Measurements from ENCODE around the gene PRTG. TPM values are rescaled to one million over a fixed set of nuclear protein-coding genes. Genes with fewer than 3 reads are reported as not detected.

PRTG gene
- total and polyA plus RNA-seq, 10 of the 15 experiments (the other 5 are each of a cell fraction or from before 2014, with no cell fraction given), result under 0.01 to 0.25 TPM; not detected in 8

DNA sequence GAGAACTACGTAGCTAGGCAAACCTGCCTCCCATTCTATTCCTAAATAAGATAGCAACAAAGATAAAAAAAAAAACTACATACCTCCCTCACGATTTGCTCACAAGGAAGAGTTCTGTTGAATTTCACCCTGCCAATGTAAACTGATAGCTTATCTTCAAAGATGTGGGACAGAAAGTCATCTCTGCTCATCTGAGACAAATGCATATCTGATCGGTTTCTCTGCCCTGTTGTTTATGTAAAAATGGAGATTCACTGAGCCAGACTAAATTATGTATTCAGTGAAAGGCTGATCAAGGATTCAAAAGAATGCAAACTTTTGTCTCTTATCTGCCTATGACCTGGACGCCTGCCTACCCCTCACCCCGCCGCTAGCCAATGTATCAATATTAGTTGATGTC, 166.0 kb downstream of the PRTG start:
- ChIA-PET CTCF (no interaction called here), RAD21 (ENCODE audit: unreplicated experiment) (no interaction called here), POLR2A (no interaction called here), SMC1A (ENCODE audit: uncharacterized antibody, unreplicated experiment) (no interaction called here)
- Histone ChIP-seq H3K9ac (ENCODE audit: control insufficient read depth, insufficient read depth, low read length) (no peak overlapping the region), H4K20me1 (ENCODE audit: control insufficient read depth, insufficient read depth) (no peaks in the 10 kb centered on the region), H3K36me3 (ENCODE audit: control insufficient read depth in 2 of 2, insufficient read depth in 2 of 2, low read length in 1 of 2) (no peaks in the 10 kb centered on the region), H3K27ac (ENCODE audit: control insufficient read depth, insufficient read depth) (no peak overlapping the region), H3K4me1 (ENCODE audit: control insufficient read depth, insufficient read depth, low read length) (no peaks in the 10 kb centered on the region), H3K4me2 (ENCODE audit: control insufficient read depth, insufficient read depth) (no peak overlapping the region), H2AFZ (ENCODE audit: control insufficient read depth, low read depth, low read length) (no peak overlapping the region), H3K27me3 (replicated peaks in 1 of 2; ENCODE audit: control insufficient read depth in 2 of 2, insufficient read depth in 2 of 2, low read length in 1 of 2) (no peaks in the 10 kb centered on the region; a peak in 1 of 4 replicates), H3K79me2 (ENCODE audit: control insufficient read depth, insufficient read depth, low read length) (no peaks in the 10 kb centered on the region), H3K9me3 (replicated peaks; ENCODE audit: control insufficient read depth, insufficient read depth, low read length) (no peaks in the 10 kb centered on the region), H3K4me3 (no peak overlapping the region)
- ATAC-seq (no peak), DNase-seq (ENCODE audit: low read depth, low spot score) (no peak), FAIRE-seq (no peak)
- WGBS (ENCODE audit: insufficient coverage, insufficient replicate concordance, low lambda C conversion rate, missing lambda C conversion rate), result 27% methylated on average over 6 of the region's 6 CpGs
- no TSS peak for BruUV-seq (replicated peaks)
- in situ Hi-C loops (cut with MboI), result no loop called here
- TF ChIP-seq ATF3 (IDR thresholded peaks at IDR 0.05; ENCODE audit: borderline replicate concordance, extremely low read depth, low read depth, low read length), result no peak
- TF ChIP-seq NFXL1 (IDR thresholded peaks at IDR 0.05; ENCODE audit: borderline replicate concordance), result no peak
- TF ChIP-seq ZNF217 (IDR thresholded peaks at IDR 0.05), result no peak
- no peak for TF ChIP-seq TBL1XR1 (IDR thresholded peaks at IDR 0.05; ENCODE audit: low read depth, low read length)
- TF ChIP-seq, protein P1, sequence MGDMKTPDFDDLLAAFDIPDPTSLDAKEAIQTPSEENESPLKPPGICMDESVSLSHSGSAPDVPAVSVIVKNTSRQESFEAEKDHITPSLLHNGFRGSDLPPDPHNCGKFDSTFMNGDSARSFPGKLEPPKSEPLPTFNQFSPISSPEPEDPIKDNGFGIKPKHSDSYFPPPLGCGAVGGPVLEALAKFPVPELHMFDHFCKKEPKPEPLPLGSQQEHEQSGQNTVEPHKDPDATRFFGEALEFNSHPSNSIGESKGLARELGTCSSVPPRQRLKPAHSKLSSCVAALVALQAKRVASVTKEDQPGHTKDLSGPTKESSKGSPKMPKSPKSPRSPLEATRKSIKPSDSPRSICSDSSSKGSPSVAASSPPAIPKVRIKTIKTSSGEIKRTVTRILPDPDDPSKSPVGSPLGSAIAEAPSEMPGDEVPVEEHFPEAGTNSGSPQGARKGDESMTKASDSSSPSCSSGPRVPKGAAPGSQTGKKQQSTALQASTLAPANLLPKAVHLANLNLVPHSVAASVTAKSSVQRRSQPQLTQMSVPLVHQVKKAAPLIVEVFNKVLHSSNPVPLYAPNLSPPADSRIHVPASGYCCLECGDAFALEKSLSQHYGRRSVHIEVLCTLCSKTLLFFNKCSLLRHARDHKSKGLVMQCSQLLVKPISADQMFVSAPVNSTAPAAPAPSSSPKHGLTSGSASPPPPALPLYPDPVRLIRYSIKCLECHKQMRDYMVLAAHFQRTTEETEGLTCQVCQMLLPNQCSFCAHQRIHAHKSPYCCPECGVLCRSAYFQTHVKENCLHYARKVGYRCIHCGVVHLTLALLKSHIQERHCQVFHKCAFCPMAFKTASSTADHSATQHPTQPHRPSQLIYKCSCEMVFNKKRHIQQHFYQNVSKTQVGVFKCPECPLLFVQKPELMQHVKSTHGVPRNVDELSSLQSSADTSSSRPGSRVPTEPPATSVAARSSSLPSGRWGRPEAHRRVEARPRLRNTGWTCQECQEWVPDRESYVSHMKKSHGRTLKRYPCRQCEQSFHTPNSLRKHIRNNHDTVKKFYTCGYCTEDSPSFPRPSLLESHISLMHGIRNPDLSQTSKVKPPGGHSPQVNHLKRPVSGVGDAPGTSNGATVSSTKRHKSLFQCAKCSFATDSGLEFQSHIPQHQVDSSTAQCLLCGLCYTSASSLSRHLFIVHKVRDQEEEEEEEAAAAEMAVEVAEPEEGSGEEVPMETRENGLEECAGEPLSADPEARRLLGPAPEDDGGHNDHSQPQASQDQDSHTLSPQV (IDR thresholded peaks at IDR 0.05), result no peak
- no peak for TF ChIP-seq GABPA (IDR thresholded peaks at IDR 0.05; ENCODE audit: low read depth)
- TF ChIP-seq NBN (IDR thresholded peaks at IDR 0.05), result no peak
- TF ChIP-seq RBBP5 (conservative IDR thresholded peaks at IDR 0.05), result no peak
- TF ChIP-seq ASH2L (IDR thresholded peaks at IDR 0.05; ENCODE audit: borderline replicate concordance, low read depth), result no peak
- no peak for TF ChIP-seq YBX1 (IDR thresholded peaks at IDR 0.05)
- TF ChIP-seq, protein P2, sequence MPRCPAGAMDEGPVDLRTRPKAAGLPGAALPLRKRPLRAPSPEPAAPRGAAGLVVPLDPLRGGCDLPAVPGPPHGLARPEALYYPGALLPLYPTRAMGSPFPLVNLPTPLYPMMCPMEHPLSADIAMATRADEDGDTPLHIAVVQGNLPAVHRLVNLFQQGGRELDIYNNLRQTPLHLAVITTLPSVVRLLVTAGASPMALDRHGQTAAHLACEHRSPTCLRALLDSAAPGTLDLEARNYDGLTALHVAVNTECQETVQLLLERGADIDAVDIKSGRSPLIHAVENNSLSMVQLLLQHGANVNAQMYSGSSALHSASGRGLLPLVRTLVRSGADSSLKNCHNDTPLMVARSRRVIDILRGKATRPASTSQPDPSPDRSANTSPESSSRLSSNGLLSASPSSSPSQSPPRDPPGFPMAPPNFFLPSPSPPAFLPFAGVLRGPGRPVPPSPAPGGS (IDR thresholded peaks at IDR 0.05; ENCODE audit: borderline replicate concordance, insufficient read depth, low read depth, low read length, poor library complexity, severe bottlenecking), result no peak
- TF ChIP-seq BMI1 (IDR thresholded peaks at IDR 0.05; ENCODE audit: borderline replicate concordance), result no peak
- TF ChIP-seq CEBPZ (IDR thresholded peaks at IDR 0.05; ENCODE audit: low read depth, low read length), result no peak
- intact Hi-C loops (cut with micrococcal nuclease; ENCODE audit: unreplicated experiment), result no loop called here
